Stimulated activated CD4-positive, alpha-beta T cell treated with anti-CD3 and anti-CD28 coated beads, Interleukin-1b, Interleukin-23, amount 100 ng/mL, for 48 hours (primary cell): ENCODE results near the gene PTPRG.

Experiments
- DNase-seq: peaks from one replicate; pipeline ENCODE4 v3.0.0-alpha.2; 2020

The PTPRG gene

GRCh38 chr3:62335196-62335595 is 773.8 kb downstream of the PTPRG start:
- DNase-seq, result no peak

GRCh38 chr3:62343755-62344154 is 782.4 kb downstream of the PTPRG start:
- DNase-seq, result no peak
